OCI-LY7 (cell line): ENCODE measurements around the gene TP63.

Experiments used
- CTCF ChIP-seq: fragments of 200-600 bp; sonication (generic); conservative IDR thresholded peaks from 2 replicates; pipeline ENCODE4 v1.5.1; 2014; ENCODE audit warnings: mild to moderate bottlenecking, antibody characterized with exemption, low read length, moderate library complexity, mixed read lengths
- EZH2phosphoT487 ChIP-seq: fragments of 200-600 bp; sonication (generic); IDR thresholded peaks from 2 replicates; pipeline ENCODE4 v1.6.1; 2018; ENCODE audit warnings: low read depth, borderline replicate concordance, mild to moderate bottlenecking, mixed run types, antibody characterized with exemption, low read length, moderate library complexity, mixed read lengths

- TF ChIP-seq CTCF (no peak), EZH2phosphoT487 (no peak)
Observed at GRCh38 chr3:189911001-189911400, 279.8 kb downstream of the TP63 start.
